GM18858 (cell line): Measurements from ENCODE around the gene LRRC47.
"Not testable (repeated sequence)": the region's sequence is repeated elsewhere in the genome, so short reads cannot be mapped to it uniquely, and the experiment has no call there.

Experiments
- ATAC-seq: cut with Tn5 transposase; IDR thresholded peaks from one replicate; pipeline ENCODE4 v1.9.1; 2021; ENCODE audit not compliant: unreplicated experiment

The LRRC47 gene

GRCh38 chr1:3816331-3817137 lies 20.2 kb upstream of the LRRC47 start:
- no peak for ATAC-seq

DNA sequence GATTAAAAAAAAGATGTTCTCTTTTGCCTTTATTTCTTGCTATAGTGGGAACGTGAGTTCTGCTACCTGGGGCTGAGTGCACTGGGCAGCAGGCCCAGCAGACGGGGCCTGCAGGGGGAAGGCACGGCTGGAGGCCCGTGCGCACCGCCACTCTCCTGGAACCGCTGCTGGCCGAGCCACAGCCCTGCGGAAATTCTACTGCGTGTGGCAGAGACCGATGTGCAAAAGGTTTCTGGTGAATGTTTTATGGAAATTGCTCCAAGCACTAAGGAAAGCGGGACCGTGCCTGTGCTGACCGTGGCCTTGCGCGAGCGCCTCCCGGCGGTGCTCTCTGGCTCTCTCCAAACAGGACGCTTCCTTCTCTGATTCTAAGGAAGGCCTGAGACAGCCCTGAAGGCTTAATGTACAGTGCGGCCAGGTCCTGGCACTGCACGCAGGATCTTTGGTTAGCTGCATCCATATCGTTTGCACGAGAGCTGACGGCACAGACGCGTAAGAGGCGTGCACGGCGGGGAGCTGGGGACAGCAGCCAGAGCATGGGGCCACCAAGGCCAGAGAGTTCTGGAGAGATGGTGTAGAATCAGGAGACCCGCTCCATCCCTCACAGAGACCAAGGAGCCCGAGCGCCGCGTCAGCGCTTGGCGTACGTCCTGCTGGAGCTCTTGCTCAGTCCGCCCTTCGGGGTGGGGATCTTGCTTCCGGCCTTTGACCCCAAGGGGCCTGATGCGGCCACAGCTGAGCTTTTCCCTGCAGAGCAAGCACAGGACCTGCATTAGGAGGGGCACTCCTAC lies 18.7 kb upstream of the LRRC47 start:
- no peak for ATAC-seq

DNA sequence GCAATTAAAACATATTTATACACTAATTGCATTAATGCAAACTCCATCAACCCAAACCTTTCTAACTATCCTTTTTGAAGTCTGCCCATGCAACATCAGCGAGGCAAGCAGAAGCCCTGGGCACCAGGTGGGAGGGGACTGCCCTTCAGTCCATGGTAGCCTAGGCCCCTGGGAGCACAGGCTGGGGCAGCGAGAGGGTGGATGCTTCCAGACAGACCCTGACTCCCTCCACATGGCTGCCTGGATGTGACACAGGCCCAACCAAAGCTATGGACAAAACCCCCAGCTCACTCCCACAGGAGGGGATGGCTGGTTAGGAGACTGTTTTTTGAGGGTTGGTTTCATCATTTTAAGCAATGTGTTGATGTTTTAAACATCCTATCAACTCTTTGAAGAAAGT lies 17.8 kb upstream of the LRRC47 start:
- ATAC-seq, result no peak

DNA sequence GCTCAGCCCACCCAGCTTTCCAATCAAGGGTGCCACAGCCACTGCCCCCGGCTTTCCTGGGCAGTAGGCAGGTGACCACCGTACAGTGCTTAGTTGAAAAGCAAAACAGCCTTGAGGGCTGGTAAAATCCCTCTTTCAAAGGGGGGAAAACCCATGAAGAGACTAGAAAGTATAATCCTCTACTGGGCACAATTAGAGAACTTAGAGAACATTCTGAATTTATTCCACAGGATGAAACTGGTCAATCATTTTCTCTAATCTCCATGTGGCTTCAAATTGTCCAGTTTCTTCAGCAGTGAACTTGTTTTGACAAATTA lies 15.3 kb upstream of the LRRC47 start:
- no peak for ATAC-seq

GRCh38 chr1:3810149-3810761 lies 14.0 kb upstream of the LRRC47 start:
- ATAC-seq, result not testable (repeated sequence)

GRCh38 chr1:3809680-3810079 lies 13.4 kb upstream of the LRRC47 start:
- ATAC-seq, result no peak

DNA sequence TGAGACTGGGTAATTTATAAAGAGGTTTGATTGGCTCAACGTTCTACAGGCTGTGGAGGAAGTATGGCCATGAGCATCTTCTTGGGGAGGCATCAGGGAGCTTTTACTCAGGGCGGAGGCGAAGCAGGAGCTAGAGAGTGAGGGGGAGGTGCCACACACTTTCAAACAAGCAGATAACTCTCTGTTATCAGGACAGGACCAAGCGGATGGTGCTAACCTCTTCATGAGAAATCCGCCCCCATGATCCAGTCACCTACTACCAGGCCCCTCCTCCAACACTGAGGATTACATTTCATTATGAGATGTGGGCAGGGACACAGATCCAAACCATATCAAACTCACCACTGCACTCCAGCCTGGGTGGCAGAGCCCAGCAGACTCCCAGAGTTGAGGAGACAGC lies 11.5 kb upstream of the LRRC47 start:
- ATAC-seq, result no peak

DNA sequence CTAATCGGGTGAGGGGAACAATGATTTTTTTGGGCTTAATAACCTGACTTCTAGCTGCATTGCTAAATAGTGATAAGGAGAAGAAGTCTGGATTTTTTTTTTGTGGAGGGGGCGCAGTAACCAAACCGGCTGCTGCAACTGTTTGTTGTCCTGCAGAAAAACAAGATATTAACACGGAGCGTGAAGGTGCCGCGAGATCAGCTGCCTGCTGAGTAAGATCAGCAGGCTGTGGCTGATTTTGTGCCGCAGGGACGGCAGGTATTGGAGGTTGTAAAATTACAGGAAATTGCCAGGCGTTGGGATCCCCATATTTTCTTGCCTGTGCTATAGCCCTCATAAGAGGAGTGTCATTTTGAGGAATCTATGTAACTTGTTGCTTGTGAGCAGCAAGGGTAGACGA lies 8.7 kb upstream of the LRRC47 start:
- ATAC-seq, result no peak

GRCh38 chr1:3804627-3804944 lies 8.3 kb upstream of the LRRC47 start:
- ATAC-seq, result not testable (repeated sequence)

DNA sequence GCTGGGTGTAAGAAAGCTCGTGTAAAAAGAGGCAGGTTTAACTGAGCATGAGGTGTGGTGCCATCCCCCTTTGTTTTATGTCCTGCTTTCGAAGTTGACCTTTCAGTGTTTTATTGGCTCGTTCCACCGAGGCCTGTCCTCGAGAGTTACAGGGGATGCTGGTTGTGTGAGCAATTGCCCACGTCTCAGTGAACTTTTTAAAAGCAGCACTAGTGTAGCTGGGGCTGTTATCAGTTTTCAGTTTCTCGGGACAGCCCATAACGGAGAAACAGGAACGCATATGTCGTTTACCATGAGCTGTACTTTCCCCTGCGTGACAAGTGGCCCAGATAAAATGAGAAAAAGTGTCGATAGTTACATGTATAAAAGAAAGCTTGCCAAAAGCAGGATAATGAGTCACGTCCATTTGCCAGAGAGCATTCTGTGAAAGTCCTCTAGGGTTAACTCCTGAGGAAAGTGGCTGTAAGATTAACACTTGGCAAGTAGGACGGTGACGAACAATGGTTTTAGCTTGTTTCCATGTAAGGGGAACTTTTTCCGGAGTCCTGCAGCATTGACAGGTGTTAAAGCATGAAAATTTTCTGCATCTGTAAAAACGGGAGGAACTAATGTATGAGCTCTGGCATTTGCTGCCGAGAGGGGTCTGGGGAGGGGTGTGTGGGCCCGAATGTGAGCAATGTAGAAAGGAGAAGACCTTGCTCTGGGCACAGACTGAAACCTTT lies 7.8 kb upstream of the LRRC47 start:
- no peak for ATAC-seq

GRCh38 chr1:3800795-3801194 lies 4.5 kb upstream of the LRRC47 start:
- ATAC-seq, result not testable (repeated sequence)

GRCh38 chr1:3799976-3800685 lies 3.8 kb upstream of the LRRC47 start:
- ATAC-seq, result no peak

DNA sequence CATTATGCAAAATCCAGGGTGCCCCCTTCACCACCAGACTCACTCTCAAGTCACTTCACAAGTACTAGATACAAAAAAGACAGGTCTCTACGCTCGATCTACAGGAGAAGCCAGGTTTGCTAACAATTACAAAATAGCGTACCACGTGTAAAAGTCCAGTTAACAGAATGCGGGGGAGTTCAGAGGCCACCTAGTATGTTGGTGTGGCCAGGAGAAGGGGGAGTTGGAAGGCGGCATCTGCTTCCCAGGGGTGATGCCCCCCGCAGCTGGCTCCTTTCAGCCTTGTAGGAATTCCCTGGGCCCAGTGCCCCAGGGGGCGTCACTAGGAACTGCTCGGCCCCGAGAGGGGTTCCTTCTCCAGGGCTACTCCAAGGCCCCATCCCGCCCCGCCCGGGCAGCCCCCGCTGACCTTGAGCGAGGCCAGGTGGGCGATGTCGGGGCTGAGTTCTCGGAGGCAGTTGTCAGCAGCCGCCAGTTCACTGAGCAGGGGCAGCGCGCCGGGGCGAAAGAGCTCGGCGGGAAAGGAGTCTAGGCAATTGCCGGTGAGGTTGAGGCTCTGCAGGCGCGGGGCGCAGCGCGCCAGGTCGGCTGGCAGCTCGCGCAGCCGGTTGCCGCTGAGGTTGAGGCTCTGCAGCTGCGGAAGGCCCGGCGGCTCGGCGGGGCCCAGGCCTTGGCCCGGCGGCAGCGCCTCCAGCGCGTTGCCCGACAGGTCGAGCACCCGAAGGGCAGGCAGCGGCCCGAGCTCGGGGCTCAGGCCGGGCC lies 664 bp downstream of the LRRC47 start:
- peak; percentile 13 for ATAC-seq

DNA sequence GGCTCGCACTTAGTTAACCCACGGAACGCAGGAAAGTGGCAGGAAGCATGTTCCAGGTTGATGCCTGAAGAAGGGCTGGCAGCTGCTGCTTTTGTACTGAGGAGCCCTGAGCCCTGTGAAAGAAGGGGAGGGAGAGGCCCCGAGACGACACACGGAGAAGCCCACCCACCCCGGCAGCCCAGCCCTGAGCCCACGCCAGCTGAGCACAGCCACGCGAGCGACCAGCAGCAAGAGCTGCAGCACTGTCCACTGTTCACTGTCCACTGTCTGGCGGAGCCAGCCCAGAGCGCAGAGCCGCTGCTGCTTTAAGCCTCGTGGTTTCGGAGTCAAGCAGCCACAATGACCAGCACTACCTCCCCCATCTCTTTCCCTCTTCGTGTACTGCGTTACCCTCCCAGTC lies 5.3 kb downstream of the LRRC47 start:
- no peak for ATAC-seq

- ATAC-seq, result no peak
Observed at GRCh38 chr1:3790500-3790923, 5.8 kb downstream of the LRRC47 start.

GRCh38 chr1:3789421-3790300 lies 6.6 kb downstream of the LRRC47 start:
- no peak for ATAC-seq

GRCh38 chr1:3788756-3789420 lies 7.4 kb downstream of the LRRC47 start:
- ATAC-seq, result no peak

- ATAC-seq, result no peak
Observed at GRCh38 chr1:3787745-3788605, 8.3 kb downstream of the LRRC47 start.
